Left lung (tissue), 10 donors: ENCODE data around the gene NPAS2. TPM values are rescaled to one million over a fixed set of nuclear protein-coding genes. Genes with fewer than 3 reads are reported as not detected.

ENCODE experiments used
- ATAC-seq: fragments of 200-7000 bp; cut with Tn5 transposase; one replicate; pipeline ENCODE4 v1.9.1; 2020; ENCODE audit warnings: moderate library complexity
- DNase-seq, 4 donors: peaks; one replicate each; pipeline ENCODE4 v3.0.0-alpha.2; 2013 to 2020
- H3K27ac ChIP-seq, 2 donors: fragments of 200-600 bp; sonication (generic) in 1 of 2; one replicate each; pipeline versions ENCODE4 v1.5.0 to v1.8.0; 2020 to 2021
- H3K27me3 ChIP-seq, 2 donors: fragments of 200-600 bp; sonication (generic) in 1 of 2; one replicate each; pipeline versions ENCODE4 v1.5.0 to v1.8.0; 2020 to 2021
- H3K36me3 ChIP-seq, 2 donors: fragments of 200-600 bp; sonication (generic) in 1 of 2; one replicate each; pipeline versions ENCODE4 v1.5.0 to v1.8.0; 2020 to 2021
- H3K4me1 ChIP-seq, 2 donors: fragments of 200-600 bp; one replicate each; pipeline ENCODE4 v1.8.0; 2021
- H3K4me3 ChIP-seq, 2 donors: fragments of 200-600 bp; sonication (generic) in 1 of 2; one replicate each; pipeline versions ENCODE4 v1.5.0 to v1.8.0; 2020 to 2021; ENCODE audit warnings: mild to moderate bottlenecking in 1 of 2
- H3K9me3 ChIP-seq, 2 donors: fragments of 200-600 bp; sonication (generic) in 1 of 2; one replicate each; pipeline versions ENCODE4 v1.5.0 to v1.8.0; 2020 to 2021
- CTCF ChIP-seq, 2 donors: fragments of 200-600 bp; sonication (generic) in 1 of 2; IDR thresholded peaks; one replicate each; pipeline versions ENCODE4 v1.5.0 to v1.8.0; 2021; ENCODE audit warnings: antibody characterized with exemption in 2 of 2
- intact Hi-C, 2 donors: fragments of 100-400 bp; cut with DNase I; formaldehyde crosslinking; loops; one replicate each; pipeline versions ENCODE4 v1.11.2 to v1.14.2; 2022
- polyA plus RNA-seq, 6 donors: library from polyadenylated mRNA; unstranded; fragments of 120-200 nt; gene quantifications; one replicate each; pipeline ENCODE4 v1.2.1, GENCODE V29; 2013; ENCODE audit not compliant: insufficient read length in 6 of 6
- total RNA-seq, 2 donors: library from RNA; stranded (reverse); fragmentation: NEBNext Ultra II Directional; extraction: Animal tissue kit (Norgen Biotek cat#: 25700); gene quantifications; one replicate each; pipeline ENCODE4 v1.2.1, GENCODE V29; 2021
- donor health status: DM: no; HTN: yes; CAD: no.
- donor health status: DM: no; HTN: no; CAD: no.

The NPAS2 gene
- total and polyA plus RNA-seq, 8 donors: 18.8 to 40.2 (median 35.0) TPM

GRCh38 chr2:100983684-100984310 is 163.9 kb downstream of the NPAS2 start:
- H3K4me3 ChIP-seq: no peak overlapping the region
- no peaks in the 10 kb centered on the region for H3K36me3 ChIP-seq
- no peaks in the 10 kb centered on the region for H3K27me3 ChIP-seq
- ATAC-seq: peak; percentile 28
- no peak for DNase-seq
- no peak for TF ChIP-seq CTCF (IDR thresholded peaks at IDR 0.05)
- no peaks in the 10 kb centered on the region for H3K4me1 ChIP-seq
- no peaks in the 10 kb centered on the region for H3K9me3 ChIP-seq
- no peak overlapping the region for H3K27ac ChIP-seq
- intact Hi-C loops: no loop called here

DNA sequence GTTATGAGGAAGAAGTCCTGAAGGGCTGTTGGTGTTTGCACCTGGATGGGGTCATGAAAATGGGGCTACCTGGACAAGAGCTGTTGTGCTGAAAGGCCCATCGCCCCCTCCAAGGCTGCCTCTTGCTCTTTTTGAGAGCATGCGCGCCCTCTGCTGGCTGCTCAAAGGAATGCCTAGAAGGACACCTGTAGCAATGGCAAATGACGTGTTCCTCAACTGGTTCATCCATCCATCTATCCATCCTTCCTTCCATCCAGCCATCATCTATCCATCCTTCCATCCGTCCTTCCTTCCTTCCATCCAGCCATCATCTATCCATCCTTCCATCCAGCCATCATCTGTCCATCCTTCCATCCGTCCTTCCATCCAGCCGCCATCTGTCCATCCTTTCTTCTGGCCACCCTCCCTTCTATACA is 165.0 kb downstream of the NPAS2 start:
- Histone ChIP-seq H3K36me3 (no peaks in the 10 kb centered on the region), H3K9me3 (no peaks in the 10 kb centered on the region), H3K27me3 (no peaks in the 10 kb centered on the region), H3K4me3 (no peak overlapping the region), H3K4me1 (no peaks in the 10 kb centered on the region), H3K27ac (no peak overlapping the region)
- intact Hi-C loops: loop anchor here in 1 of 2 donors (5.0 kb wide), 2 partner anchors 253 to 378 kb away; no protein-coding TSS in a partner anchor
- DNase-seq (peak; percentile 56 to 92 (median 78)), ATAC-seq (peak; percentile 87)
- peak; percentile 86 to 90 for TF ChIP-seq CTCF (IDR thresholded peaks at IDR 0.05)

GRCh38 chr2:100986157-100986556 is 166.2 kb downstream of the NPAS2 start:
- no peak for TF ChIP-seq CTCF (IDR thresholded peaks at IDR 0.05)
- intact Hi-C loops: loop anchor here in 1 of 2 donors (5.0 kb wide), 2 partner anchors 254 to 379 kb away; no protein-coding TSS in a partner anchor

GRCh38 chr2:100987536-100987935 is 167.6 kb downstream of the NPAS2 start:
- Histone ChIP-seq H3K36me3 (no peaks in the 10 kb centered on the region), H3K9me3 (no peaks in the 10 kb centered on the region), H3K27me3 (no peaks in the 10 kb centered on the region), H3K27ac (no peak overlapping the region), H3K4me3 (no peak overlapping the region), H3K4me1 (no peaks in the 10 kb centered on the region)
- ATAC-seq (no peak), DNase-seq (peak in 1 of 4 donors; percentile 7)
- intact Hi-C loops: loop anchor here in 1 of 2 donors (5.0 kb wide), 2 partner anchors 255 to 380 kb away; no protein-coding TSS in a partner anchor
- no peak for TF ChIP-seq CTCF (IDR thresholded peaks at IDR 0.05)

More at GRCh38 chr2:100986157-100986556, 166.2 kb downstream of the NPAS2 start:
- Histone ChIP-seq H3K36me3 (no peaks in the 10 kb centered on the region), H3K27ac (no peak overlapping the region), H3K27me3 (no peaks in the 10 kb centered on the region), H3K9me3 (no peaks in the 10 kb centered on the region), H3K4me3 (no peak overlapping the region), H3K4me1 (no peaks in the 10 kb centered on the region)
- ATAC-seq (no peak), DNase-seq (no peak)

DNA sequence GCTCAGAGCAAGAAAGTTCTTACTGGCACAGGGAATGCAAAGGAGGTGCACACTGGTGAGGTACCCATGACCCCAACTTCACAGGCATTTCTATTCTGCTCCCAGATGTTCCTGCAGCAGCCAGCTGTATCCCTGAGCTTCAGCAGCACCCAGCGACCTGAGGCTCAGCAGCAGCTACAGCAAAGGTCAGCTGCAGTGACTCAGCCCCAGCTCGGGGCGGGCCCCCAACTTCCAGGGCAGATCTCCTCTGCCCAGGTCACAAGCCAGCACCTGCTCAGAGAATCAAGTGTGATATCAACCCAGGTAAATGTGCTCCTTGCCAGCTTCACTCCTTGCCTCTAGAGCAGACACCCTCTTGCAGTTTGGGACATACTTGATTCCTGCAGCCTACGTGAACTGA is 168.0 kb downstream of the NPAS2 start:
- H3K9me3 ChIP-seq: no peaks in the 10 kb centered on the region
- no peak for ATAC-seq
- H3K4me1 ChIP-seq: no peaks in the 10 kb centered on the region
- no peak overlapping the region for H3K27ac ChIP-seq
- no peak overlapping the region for H3K4me3 ChIP-seq
- H3K27me3 ChIP-seq: no peaks in the 10 kb centered on the region
- no peak for DNase-seq
- no peaks in the 10 kb centered on the region for H3K36me3 ChIP-seq
- intact Hi-C loops: loop anchor here in 1 of 2 donors (5.0 kb wide), 2 partner anchors 256 to 381 kb away; no protein-coding TSS in a partner anchor
- TF ChIP-seq CTCF (IDR thresholded peaks at IDR 0.05): no peak
